ENCODE data around the gene SMIM20. TPM values are rescaled to one million over a fixed set of nuclear protein-coding genes. Genes with fewer than 3 reads are reported as not detected.

SMIM20 gene
- total and polyA plus RNA-seq, 11 donors, result 27.4 to 50.8 (median 40.3) TPM

DNA sequence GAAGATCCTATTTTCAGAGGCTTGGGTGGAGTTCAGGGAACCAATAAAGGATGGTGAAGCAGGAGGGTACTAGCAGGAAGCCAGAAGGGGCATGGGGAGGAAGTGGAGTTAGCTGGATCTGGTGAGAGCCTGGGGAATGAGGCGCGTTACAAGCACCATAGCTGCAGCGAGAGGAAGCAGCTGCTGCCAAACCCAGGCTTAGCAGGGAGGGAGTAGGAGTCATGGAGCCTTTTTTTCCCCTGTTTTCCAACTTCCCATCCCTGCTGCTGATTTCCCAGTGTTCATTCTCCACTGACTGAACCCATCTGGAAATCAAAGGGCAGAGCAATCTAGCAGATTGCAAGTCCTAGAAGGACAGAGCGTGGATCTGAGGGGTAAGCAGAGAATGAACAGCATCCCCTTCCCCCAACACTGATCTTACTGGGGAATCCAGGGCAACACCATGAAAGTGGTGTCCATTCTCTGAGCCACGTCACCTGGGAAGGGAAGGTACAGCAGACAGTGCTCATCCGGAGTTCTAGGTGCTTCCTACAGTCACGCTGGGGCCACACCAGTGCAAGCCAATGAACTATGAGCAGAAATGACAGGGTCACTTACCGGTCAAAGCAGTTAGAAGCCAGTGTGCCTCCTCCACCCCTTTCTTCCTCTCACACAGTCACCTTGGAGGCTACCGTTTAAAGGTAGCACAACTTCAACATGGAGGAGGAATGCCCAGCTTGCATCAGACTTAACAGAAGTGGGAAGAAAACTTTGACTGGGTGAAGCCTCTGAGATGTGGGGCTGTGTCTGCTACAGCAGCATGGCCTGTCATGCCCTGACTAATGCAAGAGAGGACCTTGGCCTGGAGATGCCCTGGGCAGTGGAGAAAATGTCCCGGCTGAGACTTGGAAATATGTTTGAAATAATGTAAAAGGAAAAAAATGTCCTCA lies 36.7 kb downstream of the SMIM20 start:
- Histone ChIP-seq H3K4me3 (no peak overlapping the region), H3K4me1 (peaks cover 0 to 11% (median 0%) of the 10 kb centered on the region in 12 donors), H3K36me3 (no peaks in the 10 kb centered on the region), H3K9me3 (no peaks in the 10 kb centered on the region), H3K27me3 (peaks cover 0 to 16% (median 0%) of the 10 kb centered on the region in 9 donors), H3K27ac (no peak overlapping the region)
- 47 to 60% (median 57%) methylated on average over 10 of the region's 10 CpGs for WGBS, 4 donors
- intact Hi-C loops (cut with DNase I), result no loop called here
- TF ChIP-seq POLR2A (IDR thresholded peaks at IDR 0.05), result no peak
- TF ChIP-seq, protein P1, sequence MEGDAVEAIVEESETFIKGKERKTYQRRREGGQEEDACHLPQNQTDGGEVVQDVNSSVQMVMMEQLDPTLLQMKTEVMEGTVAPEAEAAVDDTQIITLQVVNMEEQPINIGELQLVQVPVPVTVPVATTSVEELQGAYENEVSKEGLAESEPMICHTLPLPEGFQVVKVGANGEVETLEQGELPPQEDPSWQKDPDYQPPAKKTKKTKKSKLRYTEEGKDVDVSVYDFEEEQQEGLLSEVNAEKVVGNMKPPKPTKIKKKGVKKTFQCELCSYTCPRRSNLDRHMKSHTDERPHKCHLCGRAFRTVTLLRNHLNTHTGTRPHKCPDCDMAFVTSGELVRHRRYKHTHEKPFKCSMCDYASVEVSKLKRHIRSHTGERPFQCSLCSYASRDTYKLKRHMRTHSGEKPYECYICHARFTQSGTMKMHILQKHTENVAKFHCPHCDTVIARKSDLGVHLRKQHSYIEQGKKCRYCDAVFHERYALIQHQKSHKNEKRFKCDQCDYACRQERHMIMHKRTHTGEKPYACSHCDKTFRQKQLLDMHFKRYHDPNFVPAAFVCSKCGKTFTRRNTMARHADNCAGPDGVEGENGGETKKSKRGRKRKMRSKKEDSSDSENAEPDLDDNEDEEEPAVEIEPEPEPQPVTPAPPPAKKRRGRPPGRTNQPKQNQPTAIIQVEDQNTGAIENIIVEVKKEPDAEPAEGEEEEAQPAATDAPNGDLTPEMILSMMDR (IDR thresholded peaks at IDR 0.05), result no peak
- DNase-seq, result peak in 2 of 5 donors; percentile 30 to 50
- peak in 2 of 4 donors; percentile 59 to 71 for ATAC-seq

DNA sequence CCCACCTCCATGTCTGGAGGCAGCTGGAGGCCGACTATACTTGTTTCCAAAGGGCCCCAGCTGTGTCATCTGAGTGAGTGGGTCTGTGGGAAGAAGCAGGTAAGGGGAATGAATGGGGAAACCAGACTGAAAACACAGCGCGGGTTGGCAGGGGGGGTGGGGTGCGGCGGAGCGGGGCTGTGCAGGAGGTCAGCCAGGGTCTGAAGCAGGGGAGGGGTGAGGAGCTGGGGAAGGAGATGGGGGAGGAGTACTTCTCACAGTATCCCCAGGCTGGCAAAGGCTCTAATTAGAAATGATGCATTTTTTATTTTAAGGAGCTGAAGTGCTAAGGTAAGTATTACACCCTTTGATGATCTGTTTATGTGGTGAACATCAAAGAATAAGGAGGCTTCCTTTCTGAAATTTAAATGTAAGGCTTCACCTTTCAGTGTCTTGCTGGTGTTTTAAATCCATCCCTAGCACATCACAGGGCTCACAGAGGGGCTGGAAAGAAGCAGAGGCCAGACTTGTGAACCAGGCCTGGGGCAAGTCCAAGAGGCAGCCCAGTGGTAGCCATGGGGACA lies 37.5 kb downstream of the SMIM20 start:
- intact Hi-C loops (cut with DNase I), result no loop called here
- Histone ChIP-seq H3K4me3 (no peak overlapping the region), H3K36me3 (no peaks in the 10 kb centered on the region), H3K9me3 (no peaks in the 10 kb centered on the region), H3K27me3 (peaks cover 0 to 16% (median 0%) of the 10 kb centered on the region in 9 donors), H3K27ac (no peak overlapping the region), H3K4me1 (peaks cover 0 to 11% (median 0%) of the 10 kb centered on the region in 12 donors)
- DNase-seq, result no peak
- TF ChIP-seq POLR2A (IDR thresholded peaks at IDR 0.05), result no peak
- TF ChIP-seq, protein P1 (IDR thresholded peaks at IDR 0.05), result no peak
- no peak for ATAC-seq
- 57 to 63% (median 63%) methylated on average over 6 of the region's 6 CpGs for WGBS, 4 donors

DNA sequence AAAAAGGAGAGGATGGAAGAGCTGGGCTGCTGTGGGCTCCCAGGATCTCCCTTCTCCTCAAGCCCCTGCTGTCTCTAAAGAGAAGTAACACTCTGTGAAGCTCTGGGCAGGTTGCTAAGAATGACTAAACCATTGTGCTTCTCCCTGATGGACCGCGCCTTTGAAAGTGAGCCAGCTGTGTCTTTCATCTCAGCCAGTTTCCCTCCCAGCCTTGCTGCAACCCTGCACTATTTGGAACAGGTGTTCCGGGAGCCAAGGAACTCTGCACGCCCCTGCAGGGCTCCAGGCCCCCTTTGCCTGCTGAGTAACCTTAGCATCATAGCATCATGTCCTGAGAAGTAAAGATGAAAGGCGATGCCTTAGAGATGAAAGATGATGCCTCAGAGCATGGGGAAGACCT lies 39.7 kb downstream of the SMIM20 start:
- no peaks in the 10 kb centered on the region for H3K9me3 ChIP-seq
- ATAC-seq (peak in 2 of 4 donors; percentile 31 to 47), DNase-seq (no peak)
- no peaks in the 10 kb centered on the region for H3K36me3 ChIP-seq
- H3K27ac ChIP-seq, result no peak overlapping the region
- intact Hi-C loops (cut with DNase I), result no loop called here
- TF ChIP-seq, protein P1 (IDR thresholded peaks at IDR 0.05), result no peak
- H3K4me3 ChIP-seq, result no peak overlapping the region
- H3K4me1 ChIP-seq, result peaks cover 0 to 14% (median 0%) of the 10 kb centered on the region in 12 donors
- WGBS, 4 donors, result 63 to 81% (median 74%) methylated on average over 5 of the region's 5 CpGs
- peaks cover 0 to 16% (median 0%) of the 10 kb centered on the region in 9 donors for H3K27me3 ChIP-seq

DNA sequence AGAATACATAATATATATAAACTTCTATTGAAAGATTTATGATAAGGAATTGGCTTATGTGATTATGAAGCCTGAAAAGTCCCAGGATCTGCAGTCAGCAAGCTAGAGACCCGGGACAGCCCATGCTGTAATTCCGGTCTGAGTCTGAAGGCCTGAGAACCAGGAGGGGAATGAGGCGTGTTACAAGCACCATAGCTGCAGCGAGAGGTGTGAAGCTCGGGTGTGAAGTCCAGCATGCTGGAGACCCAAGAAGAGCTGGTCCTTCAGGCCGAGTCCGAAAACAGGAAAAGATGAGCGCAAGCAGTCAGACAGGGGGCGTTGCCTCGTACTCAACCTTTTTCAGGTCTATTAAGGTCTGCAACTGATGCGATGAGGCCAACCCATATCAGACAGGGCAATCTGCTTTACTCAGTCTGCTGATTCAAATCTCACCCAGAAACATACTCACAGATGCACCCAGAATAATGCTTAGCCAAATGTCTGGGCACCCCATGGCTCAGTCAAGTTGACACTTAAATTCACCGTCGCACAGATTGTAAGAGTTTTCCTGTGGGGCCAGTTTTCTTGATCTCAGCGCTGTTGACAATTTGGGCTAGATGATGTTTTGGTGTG lies 40.4 kb downstream of the SMIM20 start:
- ATAC-seq, result no peak
- no peak for DNase-seq
- Histone ChIP-seq H3K9me3 (no peaks in the 10 kb centered on the region), H3K27me3 (peaks cover 0 to 10% (median 0%) of the 10 kb centered on the region in 9 donors), H3K4me1 (peaks cover 0 to 14% (median 0%) of the 10 kb centered on the region in 12 donors), H3K36me3 (no peaks in the 10 kb centered on the region), H3K27ac (no peak overlapping the region), H3K4me3 (no peak overlapping the region)
- TF ChIP-seq POLR2A (IDR thresholded peaks at IDR 0.05), result no peak
- TF ChIP-seq, protein P1 (IDR thresholded peaks at IDR 0.05), result no peak
- WGBS, 4 donors, result 79 to 92% (median 86%) methylated on average over 14 of the region's 14 CpGs
- intact Hi-C loops (cut with DNase I), result no loop called here
